Suprapubic skin (tissue), 4 donors: ENCODE measurements around the gene CSE1L.

Experiments used
- CTCF ChIP-seq, 2 donors: fragments of 200-600 bp in 1 of 2; fragments of 450-650 bp in 1 of 2; sonication (generic) in 1 of 2; IDR thresholded peaks; one replicate each; pipeline ENCODE4 v1.5.1; 2016 to 2019; ENCODE audit warnings: antibody characterized with exemption in 2 of 2, mild to moderate bottlenecking in 1 of 2, moderate library complexity in 1 of 2
- POLR2A ChIP-seq, 2 donors: fragments of 450-650 bp; IDR thresholded peaks; one replicate each; pipeline ENCODE4 v1.6.1; 2017; ENCODE audit warnings: antibody characterized with exemption in 2 of 2, mild to moderate bottlenecking in 2 of 2, moderate library complexity in 2 of 2
- POLR2AphosphoS5 ChIP-seq, 3 donors: sonication (generic); formaldehyde crosslinking; IDR thresholded peaks; one replicate each; pipeline ENCODE4 v1.6.1; 2017; ENCODE audit warnings: antibody characterized with exemption in 3 of 3

- TF ChIP-seq CTCF (IDR thresholded peaks at IDR 0.05) (no peak), POLR2A (IDR thresholded peaks at IDR 0.05) (no peak), POLR2AphosphoS5 (IDR thresholded peaks at IDR 0.05) (no peak)
These were observed 17.2 kb downstream of the CSE1L start for GRCh38 chr20:49063279-49063678.
